ENCODE results near the gene PDRG1.

PDRG1 gene

DNA sequence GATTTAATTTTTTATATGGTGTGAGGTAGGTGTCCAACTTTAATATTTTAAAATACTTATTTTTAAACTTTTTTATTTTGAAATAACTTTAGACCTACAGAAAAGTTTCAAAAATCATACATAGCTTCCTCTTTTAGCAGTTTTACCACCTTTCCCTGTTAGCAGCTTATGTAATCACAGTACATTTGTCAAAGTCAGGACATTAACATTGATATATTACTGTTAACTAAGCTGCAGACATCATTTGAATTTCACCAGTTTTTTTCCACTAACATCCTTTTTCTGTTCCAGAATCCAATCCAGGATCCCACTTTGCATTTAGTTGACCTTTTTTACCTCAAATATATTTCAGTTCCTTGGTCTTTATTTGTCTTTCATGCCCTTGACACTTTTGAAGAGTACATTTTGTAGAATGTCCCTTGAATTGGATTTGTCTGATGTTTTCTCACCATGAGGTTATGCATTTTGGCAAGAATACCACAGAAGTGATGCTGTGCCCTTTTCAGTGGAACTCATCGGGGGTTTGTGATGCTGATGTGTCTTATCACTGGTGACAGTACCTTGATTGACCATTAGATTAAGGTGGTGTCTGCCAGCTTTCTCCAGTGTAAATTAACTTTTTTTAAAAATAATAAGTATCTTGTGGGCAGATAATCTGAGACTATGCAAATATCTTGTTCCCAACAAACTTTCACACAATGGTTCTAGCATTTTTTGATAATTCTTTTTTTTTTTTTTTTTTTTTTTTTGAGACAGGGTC, 48.0 kb downstream of the PDRG1 start:
- no peak for DNase-seq

- DNase-seq: peak; percentile 16
Observed at GRCh38 chr20:31901615-31902014, 50.2 kb downstream of the PDRG1 start.

DNA sequence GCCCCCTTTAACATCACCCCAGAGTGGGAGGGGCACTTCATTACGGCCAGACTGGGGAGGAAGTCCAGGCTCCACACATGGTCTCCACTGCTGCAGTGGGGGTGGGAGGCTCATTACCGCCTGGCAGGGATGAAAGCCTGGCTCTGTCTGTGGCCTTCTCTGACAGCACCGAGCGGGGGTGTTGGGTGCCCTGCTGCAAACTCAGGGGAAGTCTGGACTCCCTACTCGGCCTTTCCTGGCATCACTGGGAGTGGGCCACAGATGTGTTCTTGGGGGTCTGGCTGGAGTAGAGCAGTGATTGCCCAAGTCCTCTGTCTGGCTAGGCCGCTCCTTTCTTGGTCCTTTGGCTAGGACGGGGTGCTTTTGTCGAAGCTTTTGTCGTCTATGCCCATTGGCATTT, 54.3 kb downstream of the PDRG1 start:
- DNase-seq: peak; percentile 40

DNA sequence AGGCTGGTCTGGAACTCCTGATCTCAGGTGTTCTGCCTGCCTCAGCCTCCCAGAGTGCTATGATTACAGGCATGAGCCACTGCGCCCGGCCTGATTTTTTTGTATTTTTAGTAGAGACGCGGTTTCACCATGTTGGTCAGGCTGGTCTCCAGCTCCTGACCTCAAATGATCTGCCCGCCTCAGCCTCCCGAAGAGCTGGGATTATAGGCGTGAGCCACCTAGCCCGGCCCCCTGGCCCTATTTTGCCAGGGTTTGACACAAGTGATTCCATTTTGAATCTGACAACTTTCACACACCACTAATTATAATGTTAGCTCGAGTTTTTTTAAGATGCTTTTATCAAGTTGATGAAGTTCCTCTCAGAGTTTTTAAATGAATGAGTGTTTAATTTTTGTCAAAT, 55.8 kb downstream of the PDRG1 start:
- DNase-seq: peak; percentile 29

GRCh38 chr20:31894980-31895675, 56.7 kb downstream of the PDRG1 start:
- peak; percentile 57 for DNase-seq
